ENCODE results near the gene AK5.

Gene AK5

GRCh38 chr1:77356136-77356535, 74.3 kb downstream of the AK5 start:
- no peak for DNase-seq

GRCh38 chr1:77360256-77360655, 78.4 kb downstream of the AK5 start:
- DNase-seq, result no peak

GRCh38 chr1:77361621-77362020, 79.8 kb downstream of the AK5 start:
- no peak for DNase-seq

GRCh38 chr1:77370161-77370560, 88.3 kb downstream of the AK5 start:
- no peak for DNase-seq

- no peak for DNase-seq
These were observed 88.9 kb downstream of the AK5 start for GRCh38 chr1:77370583-77371306.

GRCh38 chr1:77371396-77371795, 89.6 kb downstream of the AK5 start:
- DNase-seq, result no peak

GRCh38 chr1:77373702-77374101, 91.9 kb downstream of the AK5 start:
- DNase-seq, result no peak

GRCh38 chr1:77375541-77375940, 93.7 kb downstream of the AK5 start:
- DNase-seq, result no peak

- no peak for DNase-seq
These were observed 94.2 kb downstream of the AK5 start for GRCh38 chr1:77375990-77376389.

GRCh38 chr1:77378723-77379535, 97.1 kb downstream of the AK5 start:
- DNase-seq, result no peak

- no peak for DNase-seq
These were observed 100.5 kb downstream of the AK5 start for GRCh38 chr1:77382366-77382765.

GRCh38 chr1:77383236-77383635, 101.4 kb downstream of the AK5 start:
- DNase-seq, result no peak

GRCh38 chr1:77385551-77385950, 103.7 kb downstream of the AK5 start:
- no peak for DNase-seq

GRCh38 chr1:77386276-77386675, 104.5 kb downstream of the AK5 start:
- DNase-seq, result no peak

GRCh38 chr1:77387553-77387952, 105.7 kb downstream of the AK5 start:
- no peak for DNase-seq

- no peak for DNase-seq
These were observed 106.8 kb downstream of the AK5 start for GRCh38 chr1:77388661-77389060.

- no peak for DNase-seq
These were observed 110.7 kb downstream of the AK5 start for GRCh38 chr1:77392486-77392885.

- DNase-seq, result no peak
These were observed 112.3 kb downstream of the AK5 start for GRCh38 chr1:77394166-77394565.

GRCh38 chr1:77395051-77395450, 113.2 kb downstream of the AK5 start:
- no peak for DNase-seq

- DNase-seq, result no peak
These were observed 116.3 kb downstream of the AK5 start for GRCh38 chr1:77398152-77398551.

GRCh38 chr1:77399250-77400086, 117.6 kb downstream of the AK5 start:
- no peak for DNase-seq

GRCh38 chr1:77400781-77401180, 119.0 kb downstream of the AK5 start:
- no peak for DNase-seq

- DNase-seq, result no peak
These were observed 119.6 kb downstream of the AK5 start for GRCh38 chr1:77401384-77401783.

GRCh38 chr1:77405186-77405585, 123.4 kb downstream of the AK5 start:
- DNase-seq, result no peak

Measured in NCI-H526 treated with DMSO at 0.1 percent for 48 hours (cell line).